Sigmoid colon (tissue), 7 donors: Measurements from ENCODE around the gene DHH. TPM values are rescaled to one million over a fixed set of nuclear protein-coding genes. Genes with fewer than 3 reads are reported as not detected.
A peak's percentile ranks its signal among the peaks of the same experiment; 100 is the strongest.

Source experiments
- DNase-seq: peaks from one replicate; pipeline ENCODE4 v3.0.0-alpha.2; 2019
- H3K27ac ChIP-seq, 4 donors: fragments of 200-600 bp; sonication (generic); one replicate each; pipeline ENCODE4 v1.5.1; 2016 to 2019; ENCODE audit warnings: mild to moderate bottlenecking in 1 of 4
- H3K27me3 ChIP-seq, 3 donors: fragments of 200-600 bp; sonication (generic); one replicate each; pipeline ENCODE4 v1.5.1; 2019; ENCODE audit warnings: mild to moderate bottlenecking in 1 of 3
- H3K36me3 ChIP-seq, 4 donors: fragments of 200-600 bp; sonication (generic); one replicate each; pipeline ENCODE4 v1.5.1; 2016 to 2019
- H3K4me1 ChIP-seq, 4 donors: fragments of 200-600 bp; sonication (generic); one replicate each; pipeline ENCODE4 v1.5.1; 2017 to 2019
- H3K4me3 ChIP-seq, 4 donors: fragments of 200-600 bp; sonication (generic); one replicate each; pipeline ENCODE4 v1.5.1; 2017 to 2019; ENCODE audit warnings: mild to moderate bottlenecking in 2 of 4, moderate library complexity in 1 of 4
- H3K9me3 ChIP-seq, 4 donors: fragments of 200-600 bp in 3 of 4; sonication (generic) in 3 of 4; one replicate each; pipeline versions ENCODE4 v1.5.1 to v1.6.1; 2013 to 2019
- EP300 ChIP-seq, 4 donors: sonication (generic); formaldehyde crosslinking; IDR thresholded peaks; one replicate each; pipeline ENCODE4 v1.6.1; 2017; ENCODE audit warnings: antibody characterized with exemption in 4 of 4
- POLR2A ChIP-seq, 2 donors: fragments of 450-650 bp; IDR thresholded peaks; one replicate each; pipeline ENCODE4 v1.6.1; 2016; ENCODE audit warnings: antibody characterized with exemption in 2 of 2, mild to moderate bottlenecking in 2 of 2, moderate library complexity in 2 of 2
- POLR2AphosphoS5 ChIP-seq, 4 donors: sonication (generic); formaldehyde crosslinking; IDR thresholded peaks; one replicate each; pipeline ENCODE4 v1.6.1; 2017; ENCODE audit warnings: antibody characterized with exemption in 4 of 4
- WGBS, 2 donors: extraction: QIAGEN DNeasy Blood & Tissue Kit; methylation state at CpG; one replicate each; pipeline ENCODE4 v1.1.7; 2013; 5-methylcytosine and 5-hydroxymethylcytosine counted together
- intact Hi-C: fragments of 100-400 bp; cut with DNase I; formaldehyde crosslinking; loops from one replicate; pipeline ENCODE4 v1.15.1; 2023
- polyA plus RNA-seq, 3 donors: library from polyadenylated mRNA; stranded (reverse); fragments of 200-250 nt; gene quantifications; one replicate each; pipeline ENCODE4 v1.2.3, GENCODE V29; 2013
- total RNA-seq, 4 donors: library from RNA; depleted of rRNA; stranded (reverse); fragments of >200 nt; gene quantifications; one replicate each; pipeline ENCODE4 v1.1.0, GENCODE V29; 2016
- TF ChIP-seq, protein P1 (sequence below), 4 experiments: fragments of 450-650 bp in 3 of 4; fragments of 200-600 bp in 1 of 4; IDR thresholded peaks; one replicate each; pipeline ENCODE4 v1.5.1; 2016 to 2019; ENCODE audit warnings: antibody characterized with exemption in 4 of 4, mild to moderate bottlenecking in 3 of 4, moderate library complexity in 2 of 4
- donor health status: healthy with polysubstance abuse.
- donor health status: Bipolar disorder and iron deficiency.
- donor health status: healthy.

DHH gene
- total and polyA plus RNA-seq, 7 donors = 0.14 to 0.83 (median 0.63) TPM; not detected in 4

DNA sequence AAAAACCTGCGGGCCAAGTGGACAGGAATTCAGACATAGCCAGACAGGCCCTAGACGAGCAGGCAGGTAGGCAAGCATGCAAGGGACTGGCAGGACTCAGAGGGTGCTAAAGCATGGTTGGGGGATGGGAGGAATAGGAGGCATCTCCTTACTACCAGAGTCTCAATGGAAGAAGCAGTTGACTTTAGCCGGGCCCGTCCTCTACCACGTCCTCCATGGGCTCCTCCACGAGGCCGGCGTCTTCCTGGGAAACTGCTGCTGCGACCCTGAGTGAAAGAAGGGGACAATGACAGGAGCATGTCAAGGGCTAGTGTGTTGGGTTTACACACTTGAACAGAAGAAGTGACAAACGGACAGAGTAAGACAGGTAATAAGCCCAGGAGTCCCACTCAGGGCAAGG is 45.6 kb downstream of the DHH start:
- Histone ChIP-seq H3K27ac (no peak overlapping the region), H3K4me3 (no peak overlapping the region), H3K4me1 (peaks cover 0 to 8% (median 2%) of the 10 kb centered on the region in 4 donors), H3K27me3 (no peaks in the 10 kb centered on the region), H3K36me3 (peaks cover 78 to 100% (median 97%) of the 10 kb centered on the region in 4 donors), H3K9me3 (no peaks in the 10 kb centered on the region)
- WGBS, 2 donors = 94% methylated on average over 10 of the region's 10 CpGs
- intact Hi-C loops = no loop called here
- TF ChIP-seq POLR2A (IDR thresholded peaks at IDR 0.05) (no peak), POLR2AphosphoS5 (IDR thresholded peaks at IDR 0.05) (no peak), EP300 (IDR thresholded peaks at IDR 0.05) (no peak)
- TF ChIP-seq, protein P1, sequence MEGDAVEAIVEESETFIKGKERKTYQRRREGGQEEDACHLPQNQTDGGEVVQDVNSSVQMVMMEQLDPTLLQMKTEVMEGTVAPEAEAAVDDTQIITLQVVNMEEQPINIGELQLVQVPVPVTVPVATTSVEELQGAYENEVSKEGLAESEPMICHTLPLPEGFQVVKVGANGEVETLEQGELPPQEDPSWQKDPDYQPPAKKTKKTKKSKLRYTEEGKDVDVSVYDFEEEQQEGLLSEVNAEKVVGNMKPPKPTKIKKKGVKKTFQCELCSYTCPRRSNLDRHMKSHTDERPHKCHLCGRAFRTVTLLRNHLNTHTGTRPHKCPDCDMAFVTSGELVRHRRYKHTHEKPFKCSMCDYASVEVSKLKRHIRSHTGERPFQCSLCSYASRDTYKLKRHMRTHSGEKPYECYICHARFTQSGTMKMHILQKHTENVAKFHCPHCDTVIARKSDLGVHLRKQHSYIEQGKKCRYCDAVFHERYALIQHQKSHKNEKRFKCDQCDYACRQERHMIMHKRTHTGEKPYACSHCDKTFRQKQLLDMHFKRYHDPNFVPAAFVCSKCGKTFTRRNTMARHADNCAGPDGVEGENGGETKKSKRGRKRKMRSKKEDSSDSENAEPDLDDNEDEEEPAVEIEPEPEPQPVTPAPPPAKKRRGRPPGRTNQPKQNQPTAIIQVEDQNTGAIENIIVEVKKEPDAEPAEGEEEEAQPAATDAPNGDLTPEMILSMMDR (IDR thresholded peaks at IDR 0.05) = no peak
- no peak for DNase-seq

DNA sequence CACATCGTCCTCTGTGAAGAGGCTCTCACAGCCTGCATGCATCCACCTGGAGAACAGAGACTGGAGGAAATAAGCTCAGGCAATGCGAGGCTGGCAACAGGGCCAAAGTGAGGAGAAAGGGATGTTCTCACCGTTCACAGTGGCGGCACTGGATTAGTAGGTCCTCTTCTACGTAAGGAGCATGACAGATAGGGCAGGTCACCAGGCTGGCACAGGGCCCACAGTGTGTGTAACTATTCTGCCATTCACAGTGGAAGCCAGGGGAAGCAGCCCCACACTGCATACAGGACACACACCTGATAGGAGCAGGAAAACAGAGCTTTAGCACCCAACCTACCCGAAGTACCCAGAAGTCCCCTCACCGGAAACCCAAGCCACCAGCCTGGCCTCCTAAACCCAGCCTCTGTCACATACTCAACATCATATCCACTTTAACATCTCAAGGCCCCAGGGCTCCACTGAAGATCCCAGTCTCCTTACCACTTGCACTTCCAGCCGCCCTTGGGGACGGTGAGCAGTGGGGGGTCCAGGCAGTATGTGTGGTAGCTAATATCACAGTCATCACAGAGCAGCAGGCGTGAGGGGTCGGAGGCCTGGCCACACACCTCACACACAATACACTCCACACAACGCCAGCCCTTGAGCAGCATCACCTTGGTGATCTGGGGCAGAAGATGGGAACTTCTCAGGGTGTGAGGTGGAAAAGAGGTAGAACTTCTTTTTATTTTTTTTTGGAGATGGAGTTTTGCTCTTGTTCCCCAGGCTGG is 48.3 kb downstream of the DHH start:
- peaks cover 0 to 8% (median 2%) of the 10 kb centered on the region in 4 donors for H3K4me1 ChIP-seq
- no peak overlapping the region for H3K27ac ChIP-seq
- H3K27me3 ChIP-seq = no peaks in the 10 kb centered on the region
- no peak overlapping the region for H3K4me3 ChIP-seq
- peak; percentile 56 for DNase-seq
- TF ChIP-seq EP300 (IDR thresholded peaks at IDR 0.05) = no peak
- TF ChIP-seq POLR2AphosphoS5 (IDR thresholded peaks at IDR 0.05) = no peak
- TF ChIP-seq POLR2A (IDR thresholded peaks at IDR 0.05) = no peak
- TF ChIP-seq, protein P1 (IDR thresholded peaks at IDR 0.05) = no peak
- WGBS, 2 donors = 96 to 97% methylated on average over 12 of the region's 12 CpGs
- peaks cover 89 to 100% (median 95%) of the 10 kb centered on the region in 4 donors for H3K36me3 ChIP-seq
- H3K9me3 ChIP-seq = no peaks in the 10 kb centered on the region
- intact Hi-C loops = no loop called here

DNA sequence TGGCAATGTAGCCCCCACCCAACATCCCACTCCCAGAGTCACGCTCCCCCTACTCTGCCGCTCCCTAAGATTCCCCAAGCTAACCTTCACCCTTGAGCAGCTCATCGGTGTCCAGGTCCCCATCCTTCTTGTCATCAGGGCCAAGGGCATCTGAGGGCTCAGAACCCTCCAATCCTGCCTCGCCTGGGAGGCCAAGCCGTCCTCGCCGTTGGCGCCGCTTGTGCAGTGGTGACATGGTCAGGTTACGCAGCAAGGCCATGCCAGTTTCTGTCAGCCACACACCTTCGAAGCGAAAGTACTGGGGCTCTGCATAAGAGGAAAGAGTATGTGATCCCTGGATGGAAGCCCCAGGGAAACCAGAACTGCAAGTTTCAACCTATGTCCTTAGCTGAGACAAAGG is 49.9 kb downstream of the DHH start:
- no peaks in the 10 kb centered on the region for H3K9me3 ChIP-seq
- H3K27me3 ChIP-seq = no peaks in the 10 kb centered on the region
- peaks cover 90 to 100% (median 94%) of the 10 kb centered on the region in 4 donors for H3K36me3 ChIP-seq
- no peak for DNase-seq
- H3K27ac ChIP-seq = no peak overlapping the region
- 96 to 98% methylated on average over 12 of the region's 12 CpGs for WGBS, 2 donors
- H3K4me1 ChIP-seq = peaks cover 0 to 1% (median under 1%) of the 10 kb centered on the region in 4 donors
- intact Hi-C loops = no loop called here
- TF ChIP-seq POLR2A (IDR thresholded peaks at IDR 0.05) = no peak
- TF ChIP-seq EP300 (IDR thresholded peaks at IDR 0.05) = no peak
- no peak for TF ChIP-seq POLR2AphosphoS5 (IDR thresholded peaks at IDR 0.05)
- TF ChIP-seq, protein P1 (IDR thresholded peaks at IDR 0.05) = no peak
- H3K4me3 ChIP-seq = no peak overlapping the region

DNA sequence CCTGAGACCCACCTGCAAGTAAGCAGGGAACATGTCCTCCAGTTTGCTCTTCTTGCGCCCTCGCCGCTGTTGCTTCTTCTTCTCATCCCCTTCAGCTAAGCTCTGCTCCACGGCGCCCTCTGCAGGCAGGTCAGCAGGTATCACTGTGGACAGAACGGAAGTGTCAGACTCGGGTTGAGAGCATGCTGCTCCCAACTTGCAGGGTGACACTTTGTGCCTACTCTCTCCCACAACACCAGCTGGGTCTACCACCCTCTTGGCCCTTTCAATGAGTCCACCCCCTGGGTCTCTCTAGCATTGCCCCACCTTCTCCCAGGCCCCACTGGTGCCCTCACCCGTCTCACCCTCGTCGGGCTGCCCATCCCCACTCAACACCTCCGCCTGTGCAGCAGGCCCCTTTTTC is 50.7 kb downstream of the DHH start:
- TF ChIP-seq EP300 (IDR thresholded peaks at IDR 0.05) (no peak), POLR2A (IDR thresholded peaks at IDR 0.05) (no peak)
- TF ChIP-seq, protein P1 (IDR thresholded peaks at IDR 0.05) = peak; percentile 39 to 63 (median 48)
- WGBS, 2 donors = 54 to 61% methylated on average over 11 of the region's 11 CpGs
- intact Hi-C loops = no loop called here
- peak; percentile 80 for DNase-seq
- no peaks in the 10 kb centered on the region for H3K9me3 ChIP-seq
- no peaks in the 10 kb centered on the region for H3K4me1 ChIP-seq
- H3K27me3 ChIP-seq = no peaks in the 10 kb centered on the region
- no peak overlapping the region for H3K27ac ChIP-seq
- no peak overlapping the region for H3K4me3 ChIP-seq
- peaks cover 90 to 100% (median 95%) of the 10 kb centered on the region in 4 donors for H3K36me3 ChIP-seq
